ENCODE measurements around the gene BIN1.
A peak's percentile ranks its signal among the peaks of the same experiment; 100 is the strongest.

BIN1 gene

GRCh38 chr2:127057371-127058245, 49.3 kb downstream of the BIN1 start:
- no peak for ATAC-seq
- Mint-ChIP-seq H3K36me3 (peaks cover 61% of the 10 kb centered on the region), H3K27ac (no peak overlapping the region)

GRCh38 chr2:127056631-127057370, 50.2 kb downstream of the BIN1 start:
- Mint-ChIP-seq H3K27ac (no peak overlapping the region), H3K27me3 (no peaks in the 10 kb centered on the region), H3K4me3 (no peak overlapping the region), H3K36me3 (peaks cover 54% of the 10 kb centered on the region), H3K9me3 (no peaks in the 10 kb centered on the region), H3K4me1 (peaks cover 9% of the 10 kb centered on the region)
- ATAC-seq, result no peak

More at GRCh38 chr2:127057371-127058245, 49.3 kb downstream of the BIN1 start:
- Mint-ChIP-seq H3K9me3 (no peaks in the 10 kb centered on the region), H3K4me1 (peaks cover 8% of the 10 kb centered on the region), H3K27me3 (no peaks in the 10 kb centered on the region), H3K4me3 (no peak overlapping the region)

DNA sequence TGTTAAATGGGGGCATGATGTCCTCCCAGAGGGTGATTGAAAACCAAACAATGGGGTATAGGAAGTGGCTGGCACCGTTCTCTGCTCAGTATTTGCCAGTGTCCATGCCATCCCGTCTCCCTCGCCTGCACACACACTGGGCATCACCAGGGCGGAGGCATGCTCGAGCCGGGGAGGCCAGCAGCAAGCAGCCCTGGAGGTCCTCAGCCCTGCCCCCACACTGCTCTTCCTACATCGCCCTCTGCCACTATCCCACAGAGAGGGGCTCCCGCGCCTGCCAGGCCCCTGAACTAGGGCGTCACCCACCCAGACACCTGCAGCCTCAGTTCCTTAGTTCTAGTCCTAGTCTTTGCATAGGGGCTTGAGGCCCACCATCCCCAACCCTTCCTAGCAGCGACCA, 50.9 kb downstream of the BIN1 start:
- no peak for ATAC-seq
- no peaks in the 10 kb centered on the region for H3K9me3 Mint-ChIP-seq
- H3K27ac Mint-ChIP-seq, result no peak overlapping the region
- H3K36me3 Mint-ChIP-seq, result peaks cover 46% of the 10 kb centered on the region
- no peaks in the 10 kb centered on the region for H3K27me3 Mint-ChIP-seq
- H3K4me3 Mint-ChIP-seq, result no peak overlapping the region
- peaks cover 9% of the 10 kb centered on the region for H3K4me1 Mint-ChIP-seq

GRCh38 chr2:127055786-127056076, 51.2 kb downstream of the BIN1 start:
- Mint-ChIP-seq H3K36me3 (peaks cover 45% of the 10 kb centered on the region), H3K9me3 (no peaks in the 10 kb centered on the region), H3K27ac (no peak overlapping the region), H3K4me1 (peaks cover 11% of the 10 kb centered on the region), H3K27me3 (no peaks in the 10 kb centered on the region), H3K4me3 (no peak overlapping the region)
- ATAC-seq, result no peak

DNA sequence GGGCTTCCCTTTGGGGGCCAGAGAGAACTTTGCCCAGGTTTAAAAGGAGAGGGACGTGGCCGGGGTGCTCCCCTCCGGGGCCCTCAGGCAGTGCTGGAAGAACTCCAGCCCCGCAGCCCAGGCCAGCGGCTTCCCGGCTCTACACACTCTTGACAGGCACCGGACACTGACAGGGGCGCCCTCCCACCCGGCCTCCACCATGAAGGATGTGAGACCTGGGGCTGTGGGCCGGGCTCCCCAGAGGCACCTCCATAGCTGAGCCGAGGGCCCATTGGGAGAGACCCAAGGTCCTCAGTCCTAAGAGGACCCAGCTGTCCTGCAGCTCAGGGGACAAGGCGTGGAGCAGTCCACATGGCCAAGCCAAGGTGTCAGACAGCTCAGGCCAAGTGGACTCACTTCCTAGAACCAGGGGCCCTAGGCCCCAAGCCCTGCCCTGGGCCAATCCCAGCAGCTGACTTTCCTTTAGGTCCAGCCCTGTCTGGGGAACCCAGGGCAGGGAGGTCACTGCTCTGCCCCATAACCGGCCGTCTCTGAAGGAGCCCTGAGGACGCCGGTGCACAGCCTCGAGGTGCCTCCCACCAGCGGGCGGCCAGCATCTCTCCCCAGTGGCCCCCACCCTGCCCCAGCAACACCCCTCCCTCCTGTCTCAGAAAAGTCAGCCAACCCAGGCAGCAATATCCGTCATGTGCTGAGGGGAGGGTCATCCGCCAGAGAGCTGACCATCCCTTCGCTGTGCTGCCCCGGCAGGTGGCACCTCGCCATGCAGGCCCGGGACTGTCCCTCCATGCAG, 51.8 kb downstream of the BIN1 start:
- ATAC-seq, result peak; percentile 5
- no peaks in the 10 kb centered on the region for H3K9me3 Mint-ChIP-seq
- no peaks in the 10 kb centered on the region for H3K27me3 Mint-ChIP-seq
- no peak overlapping the region for H3K27ac Mint-ChIP-seq
- H3K36me3 Mint-ChIP-seq, result peaks cover 46% of the 10 kb centered on the region
- peaks cover 16% of the 10 kb centered on the region for H3K4me1 Mint-ChIP-seq
- no peak overlapping the region for H3K4me3 Mint-ChIP-seq

- Mint-ChIP-seq H3K27me3 (no peaks in the 10 kb centered on the region), H3K4me3 (no peak overlapping the region)
- ATAC-seq, result no peak
Observed at GRCh38 chr2:127054604-127054930, 52.4 kb downstream of the BIN1 start.

GRCh38 chr2:127053731-127054603, 53.0 kb downstream of the BIN1 start:
- H3K4me3 Mint-ChIP-seq, result no peak overlapping the region
- peaks cover 23% of the 10 kb centered on the region for H3K4me1 Mint-ChIP-seq
- no peaks in the 10 kb centered on the region for H3K27me3 Mint-ChIP-seq
- no peak for ATAC-seq
- no peaks in the 10 kb centered on the region for H3K9me3 Mint-ChIP-seq
- no peak overlapping the region for H3K27ac Mint-ChIP-seq
- peaks cover 44% of the 10 kb centered on the region for H3K36me3 Mint-ChIP-seq

More at GRCh38 chr2:127054604-127054930, 52.4 kb downstream of the BIN1 start:
- Mint-ChIP-seq H3K4me1 (peaks cover 22% of the 10 kb centered on the region), H3K36me3 (peaks cover 48% of the 10 kb centered on the region), H3K9me3 (no peaks in the 10 kb centered on the region), H3K27ac (no peak overlapping the region)

DNA sequence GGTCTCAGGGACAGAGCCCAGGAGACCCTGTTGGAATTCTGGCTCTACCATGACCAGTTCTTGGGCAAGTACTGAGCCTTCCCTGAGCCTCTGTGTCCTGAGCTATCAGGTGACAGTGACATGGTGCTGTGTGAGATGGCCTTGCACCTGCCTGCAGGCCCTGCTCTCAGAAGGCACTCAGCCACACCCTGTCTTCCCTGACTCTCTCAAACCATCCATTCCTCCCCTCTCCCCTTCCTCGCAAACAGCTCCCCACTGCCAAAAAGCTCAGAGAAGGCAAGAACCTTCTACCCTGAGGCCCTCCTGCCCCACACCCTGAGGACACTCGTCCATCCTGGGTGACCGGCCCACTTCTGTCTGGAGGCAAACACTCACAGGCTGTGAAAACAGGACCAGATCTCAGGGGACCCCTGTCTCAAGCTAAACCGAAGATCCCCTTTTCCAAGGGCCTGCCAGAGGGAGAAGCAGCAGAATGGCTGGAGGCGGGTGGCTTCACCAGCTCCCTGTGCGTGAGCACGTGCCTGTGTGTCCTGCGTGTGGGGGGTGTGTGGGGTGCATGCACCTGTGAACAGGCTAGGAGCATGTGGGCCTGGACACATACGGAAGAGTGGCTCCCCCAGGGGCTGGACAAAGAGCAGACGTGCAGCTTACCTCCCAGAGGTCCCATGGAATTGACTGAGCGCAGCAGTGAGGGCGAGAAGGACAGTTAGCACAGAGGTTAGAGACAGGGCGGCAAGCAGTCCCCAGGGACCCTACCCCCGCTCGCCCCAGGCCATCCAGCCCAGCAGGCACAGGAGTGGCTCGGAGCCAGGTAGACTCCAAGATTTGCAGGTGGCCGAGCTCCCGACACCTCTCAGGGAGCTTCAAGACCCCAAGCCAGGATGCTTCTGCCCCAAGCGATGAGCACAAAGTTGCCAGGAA, 53.9 kb downstream of the BIN1 start:
- Mint-ChIP-seq H3K4me3 (no peak overlapping the region), H3K36me3 (peaks cover 42% of the 10 kb centered on the region), H3K9me3 (no peaks in the 10 kb centered on the region), H3K4me1 (peaks cover 23% of the 10 kb centered on the region), H3K27me3 (no peaks in the 10 kb centered on the region), H3K27ac (peak overlapping the region; percentile 43)
- ATAC-seq, result no peak

DNA sequence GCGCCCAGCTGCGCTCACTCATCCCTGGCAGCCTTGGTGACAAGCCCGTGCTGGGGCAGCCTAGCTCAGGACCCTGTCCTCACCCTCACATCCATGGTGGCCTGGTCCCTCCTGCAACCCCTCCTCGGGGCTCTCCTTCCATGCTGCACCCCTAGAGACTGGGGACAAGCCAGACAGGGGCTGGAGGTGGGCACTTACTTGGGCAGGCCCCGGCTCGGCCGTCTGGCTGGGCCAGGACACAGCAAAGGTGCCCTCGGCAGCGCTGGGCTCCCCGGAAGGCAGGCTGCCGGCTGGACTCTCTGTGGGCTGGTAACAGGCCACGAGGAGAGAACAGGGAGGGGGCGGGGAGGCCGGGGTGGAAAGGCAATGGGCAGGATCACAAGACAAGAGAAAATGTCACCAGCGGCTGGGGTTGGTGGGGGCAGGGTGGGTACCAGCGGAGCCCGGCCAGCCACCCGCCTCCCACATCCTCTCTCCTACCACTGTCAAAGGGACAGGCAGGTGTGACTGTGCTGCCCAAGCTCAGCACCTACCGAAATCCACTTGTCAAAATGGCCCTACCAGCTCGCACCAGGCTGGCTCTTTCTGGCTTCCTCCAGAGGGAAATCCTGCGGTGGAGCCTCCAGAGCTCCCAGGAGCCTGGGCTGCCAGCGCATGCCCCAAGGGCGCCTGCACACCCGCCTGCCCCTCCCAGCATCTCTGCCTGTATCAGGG, 54.7 kb downstream of the BIN1 start:
- H3K4me1 Mint-ChIP-seq, result peaks cover 23% of the 10 kb centered on the region
- ATAC-seq, result no peak
- H3K36me3 Mint-ChIP-seq, result peaks cover 45% of the 10 kb centered on the region
- H3K4me3 Mint-ChIP-seq, result no peak overlapping the region
- H3K27ac Mint-ChIP-seq, result peak overlapping the region; percentile 43
- H3K9me3 Mint-ChIP-seq, result no peaks in the 10 kb centered on the region
- no peaks in the 10 kb centered on the region for H3K27me3 Mint-ChIP-seq

GRCh38 chr2:127051116-127052056, 55.6 kb downstream of the BIN1 start:
- Mint-ChIP-seq H3K9me3 (peaks cover 2% of the 10 kb centered on the region), H3K27ac (no peak overlapping the region)
- ATAC-seq, result no peak

DNA sequence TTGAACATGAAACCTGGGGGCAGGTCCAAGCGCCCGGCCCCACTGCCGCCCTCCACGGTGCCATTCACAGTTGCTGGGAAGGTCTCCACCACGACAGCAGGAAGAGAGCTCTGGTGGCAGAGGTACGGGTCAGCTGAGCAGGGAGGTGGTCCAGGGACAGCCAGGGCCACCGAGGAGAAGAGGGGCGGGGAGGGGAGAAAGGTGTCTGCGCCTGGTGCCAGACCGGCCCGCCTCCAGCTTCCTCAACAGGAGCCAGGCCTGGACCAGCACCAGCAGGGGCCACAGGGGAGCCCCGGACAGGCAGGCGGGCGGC, 56.2 kb downstream of the BIN1 start:
- no peak for ATAC-seq
- Mint-ChIP-seq H3K27ac (no peak overlapping the region), H3K4me1 (peaks cover 23% of the 10 kb centered on the region), H3K27me3 (no peaks in the 10 kb centered on the region), H3K36me3 (peaks cover 34% of the 10 kb centered on the region), H3K4me3 (no peak overlapping the region), H3K9me3 (peaks cover 2% of the 10 kb centered on the region)

More at GRCh38 chr2:127051116-127052056, 55.6 kb downstream of the BIN1 start:
- Mint-ChIP-seq H3K4me3 (no peak overlapping the region), H3K27me3 (no peaks in the 10 kb centered on the region), H3K36me3 (peaks cover 39% of the 10 kb centered on the region), H3K4me1 (peaks cover 23% of the 10 kb centered on the region)

GRCh38 chr2:127049927-127050802, 56.8 kb downstream of the BIN1 start:
- Mint-ChIP-seq H3K9me3 (peaks cover 2% of the 10 kb centered on the region), H3K36me3 (peaks cover 34% of the 10 kb centered on the region), H3K4me3 (no peak overlapping the region), H3K4me1 (peaks cover 23% of the 10 kb centered on the region), H3K27ac (no peak overlapping the region), H3K27me3 (no peaks in the 10 kb centered on the region)
- ATAC-seq, result peak; percentile 51

Data from stimulated activated memory B cell treated with anti-CD40 and anti-IgM and Interleukin-4, amounts not matched to agents 10 μg/mL and 1 μg/mL and 100 μg/mL, for 72 hours (primary cell).